ENCODE data around the gene SFMBT2.

The SFMBT2 gene

GRCh38 chr10:7410862-7411670 lies at the start of gene SFMBT2:
Gene SFMBT2, minus strand, starts transcription at chr10:7411034. Its CDS starts 29,136 bp downstream, at chr10:7381898.
- peak; percentile 62 for DNase-seq

- DNase-seq, result no peak
These were observed 49.2 kb upstream of the SFMBT2 start for GRCh38 chr10:7460006-7460405.

GRCh38 chr10:7458556-7458955 lies 47.7 kb upstream of the SFMBT2 start:
- peak; percentile 50 for DNase-seq

GRCh38 chr10:7457478-7458316 lies 46.9 kb upstream of the SFMBT2 start:
- no peak for DNase-seq

GRCh38 chr10:7449063-7449695 lies 38.3 kb upstream of the SFMBT2 start:
- no peak for DNase-seq

- no peak for DNase-seq
These were observed 34.8 kb upstream of the SFMBT2 start for GRCh38 chr10:7445474-7446185.

- no peak for DNase-seq
These were observed 33.8 kb upstream of the SFMBT2 start for GRCh38 chr10:7444551-7445121.

GRCh38 chr10:7443036-7443435 lies 32.2 kb upstream of the SFMBT2 start:
- DNase-seq, result no peak

GRCh38 chr10:7441403-7442147 lies 30.7 kb upstream of the SFMBT2 start:
- DNase-seq, result no peak

GRCh38 chr10:7439696-7440095 lies 28.9 kb upstream of the SFMBT2 start:
- no peak for DNase-seq

GRCh38 chr10:7438196-7438986 lies 27.6 kb upstream of the SFMBT2 start:
- no peak for DNase-seq

- peak; percentile 30 for DNase-seq
These were observed 25.8 kb upstream of the SFMBT2 start for GRCh38 chr10:7436490-7437100.

- DNase-seq, result no peak
These were observed 24.8 kb upstream of the SFMBT2 start for GRCh38 chr10:7435674-7436073.

- DNase-seq, result no peak
These were observed 23.5 kb upstream of the SFMBT2 start for GRCh38 chr10:7434378-7434777.

- DNase-seq, result no peak
These were observed 23.0 kb upstream of the SFMBT2 start for GRCh38 chr10:7433861-7434260.

- no peak for DNase-seq
These were observed 22.3 kb upstream of the SFMBT2 start for GRCh38 chr10:7432884-7433726.

- DNase-seq, result no peak
These were observed 18.0 kb upstream of the SFMBT2 start for GRCh38 chr10:7428673-7429350.

GRCh38 chr10:7426349-7426748 lies 15.5 kb upstream of the SFMBT2 start:
- no peak for DNase-seq

GRCh38 chr10:7425691-7426090 lies 14.9 kb upstream of the SFMBT2 start:
- DNase-seq, result no peak
